HG02870 (cell line): ENCODE results near the gene SV2C.
"Not testable (repeated sequence)": the region's sequence is repeated elsewhere in the genome, so short reads cannot be mapped to it uniquely, and the experiment has no call there.

ENCODE experiments used
- ATAC-seq: cut with Tn5 transposase; IDR thresholded peaks from one replicate; pipeline ENCODE4 v1.9.1; 2021; ENCODE audit warnings: mild to moderate bottlenecking, moderate library complexity; ENCODE audit not compliant: unreplicated experiment

The SV2C gene

DNA sequence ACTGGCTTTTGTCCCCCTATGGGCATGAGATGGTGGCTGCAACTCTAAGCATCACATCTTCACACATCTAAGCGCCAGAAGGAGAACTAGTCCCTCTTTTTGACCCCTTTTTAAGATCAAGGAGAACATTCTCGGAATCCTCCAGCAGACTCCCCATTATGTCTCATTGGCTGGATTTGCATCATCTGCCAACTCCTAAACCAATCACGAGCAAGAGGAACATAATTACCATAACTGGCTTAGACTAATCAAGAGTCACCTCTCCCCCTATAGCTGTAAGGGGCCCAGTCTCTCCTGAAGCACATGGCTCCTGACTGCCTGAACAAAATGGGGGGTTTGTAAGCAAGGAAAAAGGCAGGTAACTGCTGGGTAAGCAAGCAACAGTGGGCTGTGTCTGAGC, 251.4 kb downstream of the SV2C start:
- no peak for ATAC-seq

- ATAC-seq: not testable (repeated sequence)
Observed at GRCh38 chr5:76335451-76335850, 252.3 kb downstream of the SV2C start.

DNA sequence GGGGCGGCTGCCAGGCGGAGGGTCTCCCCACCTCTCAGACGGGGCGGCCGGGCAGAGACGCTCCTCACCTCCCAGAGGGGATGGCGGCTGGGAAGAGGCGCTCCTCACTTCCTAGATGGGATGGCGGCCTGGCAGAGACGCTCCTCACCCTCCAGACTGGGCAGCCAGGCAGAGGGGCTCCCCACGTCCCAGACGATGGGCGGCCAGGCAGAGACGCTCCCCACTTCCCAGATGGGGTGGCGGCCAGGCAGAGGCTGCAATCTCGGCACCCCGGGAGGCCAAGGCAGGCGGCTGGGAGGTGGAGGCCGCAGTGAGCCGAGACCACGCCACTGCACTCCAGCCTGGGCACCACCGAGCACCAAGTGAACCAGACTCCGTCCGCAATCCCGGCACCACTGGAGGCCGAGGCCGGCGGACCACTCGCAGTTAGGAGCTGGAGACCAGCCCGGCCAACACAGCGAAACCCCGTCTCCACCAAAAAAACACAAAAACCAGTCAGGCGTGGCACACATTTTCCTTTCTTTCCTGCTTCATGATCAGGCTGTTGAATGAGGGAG, 253.1 kb downstream of the SV2C start:
- ATAC-seq: not testable (repeated sequence)

GRCh38 chr5:76337953-76338451, 254.8 kb downstream of the SV2C start:
- no peak for ATAC-seq

- ATAC-seq: no peak
Observed at GRCh38 chr5:76339919-76340318, 256.7 kb downstream of the SV2C start.

DNA sequence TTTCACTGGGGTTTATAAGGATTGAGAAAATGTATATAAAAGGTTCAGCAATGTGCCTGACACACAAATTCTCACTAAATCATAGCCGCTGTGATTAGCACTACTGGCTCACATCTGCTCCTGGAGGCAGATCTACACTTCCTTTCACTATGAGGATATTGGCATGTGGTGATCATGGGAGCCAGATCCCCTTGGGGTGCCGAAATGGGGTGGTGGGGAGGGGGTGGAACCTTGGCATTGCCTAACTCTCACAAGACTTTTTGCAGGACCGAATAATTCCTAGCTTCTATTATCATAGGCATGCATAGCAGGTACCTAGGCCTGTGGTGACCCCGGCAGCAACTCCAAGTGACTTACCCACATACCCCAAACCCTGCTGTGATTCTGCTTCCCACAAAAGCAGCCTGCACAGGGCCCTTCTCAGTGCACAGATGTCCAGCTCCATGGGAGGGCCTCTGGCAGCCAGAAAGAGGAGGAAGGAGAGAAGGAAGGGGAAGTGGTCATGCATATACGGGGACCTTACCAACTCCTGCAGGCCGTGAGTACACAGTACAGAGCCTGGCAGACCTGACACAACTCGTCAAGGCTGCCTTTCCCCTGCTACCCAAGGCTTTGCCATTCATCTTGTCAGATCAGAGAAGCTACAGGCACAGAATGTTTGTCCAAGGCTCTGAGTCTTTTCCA, 258.6 kb downstream of the SV2C start:
- ATAC-seq: no peak

DNA sequence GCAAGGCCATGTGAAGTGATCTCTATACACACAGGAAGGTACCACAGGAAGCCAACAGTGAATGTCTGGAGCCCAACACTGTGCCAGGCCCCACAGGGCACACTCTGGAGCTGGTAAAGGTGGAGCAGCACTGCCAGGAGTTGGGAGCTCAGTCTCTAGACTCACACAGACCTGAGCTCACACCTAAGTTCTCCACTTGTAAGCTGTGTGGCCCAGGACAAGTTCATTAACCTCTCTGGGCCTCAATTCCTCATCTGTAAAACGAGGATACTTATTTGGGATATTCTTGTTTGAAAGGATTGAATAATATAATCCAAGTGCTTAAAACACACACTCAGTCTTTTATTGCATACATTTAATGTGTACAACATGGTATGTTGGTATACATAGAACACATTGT, 259.3 kb downstream of the SV2C start:
- ATAC-seq: no peak

- no peak for ATAC-seq
Observed at GRCh38 chr5:76345582-76345981, 262.4 kb downstream of the SV2C start.

DNA sequence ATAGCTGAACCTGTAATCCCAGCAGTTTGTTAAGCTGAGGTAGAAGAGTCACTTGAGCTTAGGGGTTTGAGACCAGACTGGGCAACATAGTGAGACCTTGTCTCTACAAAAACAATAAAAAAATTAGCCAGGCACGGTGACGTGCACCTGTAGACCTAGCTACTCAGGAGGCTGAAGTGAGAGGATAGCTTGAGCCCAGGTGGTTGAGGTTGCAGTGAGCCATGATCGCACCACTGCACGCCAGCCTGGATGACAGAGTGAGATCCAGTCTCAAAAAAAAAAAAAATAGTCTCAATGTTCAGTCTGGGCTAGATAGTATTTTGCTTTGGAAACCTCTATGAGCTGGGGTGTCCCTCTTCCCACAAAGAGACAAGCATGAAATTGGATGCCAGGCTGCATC, 268.0 kb downstream of the SV2C start:
- ATAC-seq: peak; percentile 9

DNA sequence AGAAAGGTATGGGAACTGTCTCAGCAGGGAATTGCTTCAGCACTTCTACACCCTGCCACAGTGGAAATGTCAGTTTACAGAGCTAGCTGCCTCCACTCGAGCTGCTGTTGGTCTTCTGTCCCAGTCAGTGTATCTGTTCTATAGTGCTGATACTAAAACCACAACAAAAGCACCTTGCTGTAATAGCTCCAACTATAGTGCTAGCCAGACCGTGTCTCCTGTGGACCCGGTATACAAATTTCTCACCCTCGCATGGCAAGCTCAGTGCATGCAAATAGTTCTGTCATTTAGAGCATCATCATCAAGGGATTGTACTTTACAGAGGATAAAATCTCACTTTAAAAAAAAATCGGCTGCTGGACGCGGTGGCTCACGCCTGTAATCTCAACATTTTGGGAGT, 268.4 kb downstream of the SV2C start:
- ATAC-seq: peak; percentile 99

DNA sequence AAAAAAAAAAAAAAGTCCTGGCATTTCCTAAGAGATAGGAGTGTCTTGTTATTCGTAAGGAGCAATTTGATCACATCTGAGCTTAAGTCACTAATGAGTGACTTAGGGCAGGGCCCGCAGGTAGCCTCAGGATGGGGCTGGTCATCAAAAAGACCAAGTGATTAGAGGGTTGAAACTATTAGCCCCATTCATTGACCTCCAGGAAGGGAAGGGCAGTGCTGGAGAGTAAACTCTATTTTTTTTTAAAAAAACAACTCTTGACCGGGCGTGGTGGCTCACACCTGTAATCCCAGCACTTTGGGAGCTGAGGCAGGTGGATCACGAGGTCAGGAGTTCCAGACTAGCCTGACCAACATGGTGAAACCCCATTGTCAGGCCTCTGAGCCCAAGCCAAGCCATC, 273.7 kb downstream of the SV2C start:
- no peak for ATAC-seq

- no peak for ATAC-seq
Observed at GRCh38 chr5:76363352-76364225, 280.4 kb downstream of the SV2C start.

GRCh38 chr5:76364226-76364589, 281.0 kb downstream of the SV2C start:
- no peak for ATAC-seq

DNA sequence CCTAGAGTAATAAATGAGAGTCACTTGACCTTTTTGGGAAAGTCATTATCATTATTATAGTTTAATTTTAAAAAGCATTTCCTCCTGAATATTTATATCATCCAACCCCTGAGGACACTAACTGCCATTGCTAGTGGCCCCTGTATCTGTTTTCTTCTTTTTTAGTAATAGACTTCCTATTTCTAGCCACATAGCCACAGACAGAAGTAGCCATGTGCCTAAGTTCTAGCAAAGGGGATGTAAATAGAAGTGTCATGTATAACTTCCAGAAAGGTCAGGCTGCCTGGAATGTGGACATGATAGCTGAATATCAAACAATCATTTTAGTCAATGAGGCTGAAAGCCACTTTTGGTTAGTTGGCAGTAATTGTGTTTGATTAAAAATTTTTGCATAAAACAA, 282.4 kb downstream of the SV2C start:
- ATAC-seq: no peak

DNA sequence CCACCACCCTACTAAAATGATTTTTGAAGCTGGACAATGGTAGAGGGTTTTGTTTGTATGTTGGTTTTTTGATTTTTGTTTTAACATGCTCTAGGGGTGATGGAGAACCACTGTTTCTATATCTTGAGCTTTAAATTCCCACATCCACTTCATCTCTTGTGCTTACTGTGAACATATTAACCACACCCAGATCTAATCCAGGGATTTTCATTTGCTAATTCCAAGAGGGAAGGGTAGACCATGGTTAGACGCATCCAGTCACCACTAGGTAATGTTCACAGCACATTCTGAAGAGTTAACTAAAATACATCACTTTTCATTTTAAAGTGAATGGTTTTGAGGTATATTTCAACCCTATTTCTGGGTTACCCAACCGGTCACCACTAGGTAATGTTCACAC, 283.4 kb downstream of the SV2C start:
- ATAC-seq: no peak

GRCh38 chr5:76367623-76368371, 284.6 kb downstream of the SV2C start:
- ATAC-seq: no peak

DNA sequence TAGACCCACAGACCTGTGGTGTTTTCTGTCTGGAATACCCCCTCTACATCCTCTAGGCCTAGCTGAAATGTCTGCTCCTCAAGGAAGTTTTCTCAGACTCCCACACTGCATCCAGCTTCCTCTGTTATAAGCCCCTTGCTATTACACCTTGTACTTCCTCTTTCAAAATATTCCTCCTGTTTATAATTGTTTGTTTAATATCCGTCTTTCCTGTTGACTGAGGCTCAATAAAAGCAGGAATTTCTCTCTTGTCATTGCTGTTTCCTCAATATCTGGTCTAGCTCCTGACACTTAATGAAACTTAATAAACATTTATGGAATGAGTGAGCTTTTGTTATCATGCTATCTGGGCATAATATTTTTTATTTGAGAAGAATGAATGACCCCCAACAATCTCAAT, 285.8 kb downstream of the SV2C start:
- ATAC-seq: no peak

- ATAC-seq: not testable (repeated sequence)
Observed at GRCh38 chr5:76369668-76370067, 286.5 kb downstream of the SV2C start.

- ATAC-seq: no peak
Observed at GRCh38 chr5:76371960-76372322, 288.8 kb downstream of the SV2C start.

DNA sequence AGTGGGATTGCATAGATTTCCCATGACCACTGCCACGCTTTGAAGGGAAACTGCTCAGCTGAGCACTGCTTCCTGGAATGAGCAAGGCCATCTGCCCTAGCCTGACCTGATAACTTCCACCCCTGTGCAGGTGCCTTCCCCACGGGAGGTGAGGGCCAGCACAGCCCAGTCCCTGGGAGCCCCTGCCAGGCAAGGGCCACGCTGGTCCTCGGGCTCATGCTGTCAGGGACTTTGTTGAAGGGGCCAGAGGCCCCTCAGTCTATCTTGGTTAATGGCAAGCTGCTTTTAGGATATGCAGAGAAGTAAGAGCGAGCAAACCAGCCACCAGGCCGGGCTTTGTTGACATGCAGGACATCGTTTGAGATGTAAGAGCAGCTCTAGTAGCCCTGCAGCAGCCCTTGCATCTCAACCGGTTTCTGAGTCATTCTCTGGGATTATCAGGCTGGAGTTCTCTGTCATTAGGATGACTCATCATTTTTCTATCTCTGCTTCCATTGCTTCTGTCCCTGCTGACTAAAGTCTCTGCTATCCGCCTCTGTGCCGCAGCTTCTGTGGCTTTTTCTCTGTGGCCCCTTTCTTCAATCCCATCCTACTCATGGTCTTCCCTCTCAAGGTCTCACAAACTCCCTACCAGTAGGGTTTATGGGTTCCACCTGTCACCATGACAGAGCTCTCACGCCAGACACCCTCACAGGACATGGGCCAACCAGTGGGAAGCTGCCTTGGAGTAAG, 289.3 kb downstream of the SV2C start:
- no peak for ATAC-seq
